K562 (cell line): ENCODE measurements around the gene CD52. TPM values are rescaled to one million over a fixed set of nuclear protein-coding genes. Genes with fewer than 3 reads are reported as not detected.

Source experiments
- CBX5 ChIP-seq: IDR thresholded peaks from 2 replicates; pipeline ENCODE4 v1.6.1; 2014; ENCODE audit warnings: low read depth, borderline replicate concordance
- HDGF ChIP-seq: fragments of 450-650 bp; IDR thresholded peaks from 2 replicates; pipeline ENCODE4 v1.6.1; 2016
- HINFP ChIP-seq: fragments of 450-650 bp; conservative IDR thresholded peaks from 2 replicates; pipeline ENCODE4 v1.6.1; 2016; ENCODE audit warnings: missing genetic modification characterization, low read depth, mild to moderate bottlenecking, control low read depth, missing compliant biosample characterization
- RREB1 ChIP-seq: fragments of 250-450 bp; sonication (Bioruptor Pico); IDR thresholded peaks from 2 replicates; pipeline ENCODE4 v1.4.0; 2020
- SMAD1 ChIP-seq: fragments of 150-350 bp; IDR thresholded peaks from 2 replicates; pipeline ENCODE4 v1.6.1; 2014; ENCODE audit warnings: low read length, low read depth; ENCODE audit not compliant: partially characterized antibody
- SMC3 ChIP-seq: conservative IDR thresholded peaks from 2 replicates; pipeline ENCODE4 v1.6.1; 2011; ENCODE audit warnings: low read depth, low read length, improper control_type of control experiment; ENCODE audit not compliant: insufficient read depth
- ZBTB17 ChIP-seq: fragments of 450-650 bp; formaldehyde crosslinking; IDR thresholded peaks from 2 replicates; pipeline ENCODE4 v1.4.0; 2020; ENCODE audit warnings: mild to moderate bottlenecking
- ZBTB2 ChIP-seq: fragments of 450-650 bp; IDR thresholded peaks from 2 replicates; pipeline ENCODE4 v1.6.1; 2016; ENCODE audit warnings: antibody characterized with exemption
- ZC3H11A ChIP-seq: IDR thresholded peaks from 2 replicates; pipeline ENCODE4 v1.6.1; 2012; ENCODE audit warnings: low read depth, low read length, improper control_type of control experiment
- ZNF311 ChIP-seq: fragments of 250-450 bp; sonication (Bioruptor Pico); IDR thresholded peaks from 2 replicates; pipeline ENCODE4 v1.4.0; 2020; ENCODE audit warnings: mild to moderate bottlenecking, moderate library complexity
- ZNF699 ChIP-seq: fragments of 250-450 bp; sonication (Bioruptor Pico); IDR thresholded peaks from 2 replicates; pipeline ENCODE4 v1.8.0; 2021; ENCODE audit warnings: mild to moderate bottlenecking, moderate library complexity; ENCODE audit not compliant: insufficient replicate concordance
- polyA plus RNA-seq, 8 experiments: library from polyadenylated mRNA; depleted of rRNA in 4 of 8; stranded (reverse) in 5 of 8; unstranded in 3 of 8; fragments of >200 nt; fragmentation: Nextera tagmentation in 2 of 8; fragmentation: Illumina TruSeq in 1 of 8; extraction: Ambion mirVana in 2 of 8; extraction: Trizol in 1 of 8; gene quantifications; 2 replicates each; pipeline versions ENCODE4 v1.2.1 to v1.2.3, GENCODE V29; 2011 to 2014; ENCODE audit warnings: inconsistent platforms in 1 of 8, missing spikeins in 1 of 8
- total RNA-seq, 7 experiments: library from RNA; depleted of rRNA in 6 of 7; stranded (reverse); fragments of >200 nt in 6 of 7; fragmentation: Illumina TruSeq in 2 of 7; extraction: Trizol in 2 of 7; gene quantifications; 2 replicates each; pipeline versions ENCODE4 v1.2.1 to v1.2.3, GENCODE V29; 2011 to 2021; ENCODE audit warnings: low replicate concordance in 1 of 7
- TF ChIP-seq, protein P1 (sequence below): sonication (generic); formaldehyde crosslinking; IDR thresholded peaks from 2 replicates; pipeline ENCODE4 v1.8.0; 2022; ENCODE audit warnings: mild to moderate bottlenecking, low read depth, missing genetic modification reagents
- TF ChIP-seq, protein P2 (sequence below): fragments of 450-650 bp; formaldehyde crosslinking; IDR thresholded peaks from 2 replicates; pipeline ENCODE4 v1.4.0; 2020; ENCODE audit warnings: mild to moderate bottlenecking, moderate library complexity
- TF ChIP-seq, protein P3 (sequence below): fragments of 250-450 bp; sonication (Bioruptor Pico); IDR thresholded peaks from 2 replicates; pipeline ENCODE4 v1.8.0; 2021; ENCODE audit warnings: borderline replicate concordance, mild to moderate bottlenecking, moderate library complexity; ENCODE audit not compliant: poor library complexity, severe bottlenecking

Gene CD52
- total and polyA plus RNA-seq, 9 of the 15 experiments (the other 6 are each of a cell fraction or from before 2014, with no cell fraction given) = 34.9 to 488 (median 173) TPM

- 0 out of 2 replicates have a peak, but pooled peaks have one; percentile 58 for TF ChIP-seq RREB1 (CRISPR knock-in tag)
- no peak for TF ChIP-seq ZBTB2
- TF ChIP-seq ZC3H11A = 0 out of 2 replicates have a peak, but pooled peaks have one; percentile 30
- peak; percentile 96 for TF ChIP-seq HDGF
- no peak for TF ChIP-seq SMAD1
- no peak for TF ChIP-seq HINFP
- no peak for TF ChIP-seq ZNF699 (CRISPR knock-in tag)
- TF ChIP-seq, protein P1, sequence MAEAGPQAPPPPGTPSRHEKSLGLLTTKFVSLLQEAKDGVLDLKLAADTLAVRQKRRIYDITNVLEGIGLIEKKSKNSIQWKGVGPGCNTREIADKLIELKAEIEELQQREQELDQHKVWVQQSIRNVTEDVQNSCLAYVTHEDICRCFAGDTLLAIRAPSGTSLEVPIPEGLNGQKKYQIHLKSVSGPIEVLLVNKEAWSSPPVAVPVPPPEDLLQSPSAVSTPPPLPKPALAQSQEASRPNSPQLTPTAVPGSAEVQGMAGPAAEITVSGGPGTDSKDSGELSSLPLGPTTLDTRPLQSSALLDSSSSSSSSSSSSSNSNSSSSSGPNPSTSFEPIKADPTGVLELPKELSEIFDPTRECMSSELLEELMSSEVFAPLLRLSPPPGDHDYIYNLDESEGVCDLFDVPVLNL (CRISPR knock-in tag) = no peak
- TF ChIP-seq ZNF311 (CRISPR knock-in tag) = no peak
- no peak for TF ChIP-seq CBX5
- TF ChIP-seq, protein P2, sequence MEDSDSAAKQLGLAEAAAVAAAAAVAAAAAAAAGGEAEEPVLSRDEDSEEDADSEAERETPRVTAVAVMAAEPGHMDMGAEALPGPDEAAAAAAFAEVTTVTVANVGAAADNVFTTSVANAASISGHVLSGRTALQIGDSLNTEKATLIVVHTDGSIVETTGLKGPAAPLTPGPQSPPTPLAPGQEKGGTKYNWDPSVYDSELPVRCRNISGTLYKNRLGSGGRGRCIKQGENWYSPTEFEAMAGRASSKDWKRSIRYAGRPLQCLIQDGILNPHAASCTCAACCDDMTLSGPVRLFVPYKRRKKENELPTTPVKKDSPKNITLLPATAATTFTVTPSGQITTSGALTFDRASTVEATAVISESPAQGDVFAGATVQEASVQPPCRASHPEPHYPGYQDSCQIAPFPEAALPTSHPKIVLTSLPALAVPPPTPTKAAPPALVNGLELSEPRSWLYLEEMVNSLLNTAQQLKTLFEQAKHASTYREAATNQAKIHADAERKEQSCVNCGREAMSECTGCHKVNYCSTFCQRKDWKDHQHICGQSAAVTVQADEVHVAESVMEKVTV = peak; percentile 98
- TF ChIP-seq ZBTB17 (CRISPR knock-in tag) = 0 out of 2 replicates have a peak, but pooled peaks have one; percentile 28
- TF ChIP-seq SMC3 = peak; percentile 96
- TF ChIP-seq, protein P3, sequence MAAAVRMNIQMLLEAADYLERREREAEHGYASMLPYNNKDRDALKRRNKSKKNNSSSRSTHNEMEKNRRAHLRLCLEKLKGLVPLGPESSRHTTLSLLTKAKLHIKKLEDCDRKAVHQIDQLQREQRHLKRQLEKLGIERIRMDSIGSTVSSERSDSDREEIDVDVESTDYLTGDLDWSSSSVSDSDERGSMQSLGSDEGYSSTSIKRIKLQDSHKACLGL (CRISPR knock-in tag) = no peak
These were observed 3.7 kb downstream of the CD52 start (continued) for GRCh38 chr1:26321315-26322041.
